ENCODE measurements around the gene FOXP1.

FOXP1 gene

DNA sequence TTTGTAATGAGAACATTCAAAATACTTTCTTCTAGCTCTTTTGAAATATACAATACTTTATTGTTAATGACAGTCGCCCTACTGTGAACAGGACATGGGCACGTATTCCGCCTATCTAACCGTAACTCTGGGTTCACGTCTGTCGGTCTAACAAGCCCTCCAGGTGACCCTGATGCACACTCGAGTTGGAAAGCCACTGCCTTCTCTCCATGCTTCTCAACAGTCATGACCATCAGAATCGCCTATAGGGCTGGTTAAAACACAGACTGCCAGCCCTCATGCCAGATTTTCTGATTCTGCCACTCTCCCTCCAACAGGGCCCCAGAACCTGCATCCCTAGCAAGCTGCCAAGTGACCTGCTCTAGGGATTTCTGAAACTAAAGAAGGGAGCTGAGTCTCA is 140.2 kb downstream of the FOXP1 start:
- H3K27ac ChIP-seq (ENCODE audit: low read depth, low read length), result no peak overlapping the region
- no peak overlapping the region for H3K23ac ChIP-seq (ENCODE audit: low read length)
- no peak overlapping the region for H4K91ac ChIP-seq (ENCODE audit: low read depth, low read length)
- no peak overlapping the region for H4K8ac ChIP-seq (ENCODE audit: low read depth, low read length)
- H2AK5ac ChIP-seq (ENCODE audit: low read length), result no peak overlapping the region
- H3K4me1 ChIP-seq (ENCODE audit: control insufficient read depth in 1 of 2, insufficient read depth in 2 of 2, low read length in 2 of 2), result peaks cover 5 to 14% of the 10 kb centered on the region in 2 experiments
- no peak overlapping the region for H3K4me2 ChIP-seq (ENCODE audit: low read length)
- no peak overlapping the region for H3K14ac ChIP-seq (ENCODE audit: low read length)
- H3K4ac ChIP-seq (ENCODE audit: low read depth, low read length), result no peak overlapping the region
- H2AFZ ChIP-seq (ENCODE audit: insufficient read depth, low read length, poor library complexity), result no peak overlapping the region
- no peak overlapping the region for H2BK5ac ChIP-seq (ENCODE audit: low read depth, low read length, poor library complexity)
- no peak overlapping the region for H3K18ac ChIP-seq (ENCODE audit: low read length)
- no peaks in the 10 kb centered on the region for H3K79me2 ChIP-seq (ENCODE audit: control insufficient read depth, insufficient read depth, low read length, poor library complexity)
- H3K27me3 ChIP-seq (ENCODE audit: insufficient read depth, low read length), result no peaks in the 10 kb centered on the region
- H2BK12ac ChIP-seq (ENCODE audit: low read length), result no peak overlapping the region
- H3K36me3 ChIP-seq (ENCODE audit: control insufficient read depth in 1 of 2, insufficient read depth in 2 of 2, low read length in 2 of 2), result no peaks in the 10 kb centered on the region
- no peak overlapping the region for H4K12ac ChIP-seq (ENCODE audit: low read depth, low read length)
- peaks cover 2% of the 10 kb centered on the region for H3K79me1 ChIP-seq (ENCODE audit: low read length)
- DNase-seq, result no peak
- H3K9ac ChIP-seq (ENCODE audit: low read length), result no peak overlapping the region
- H3K4me3 ChIP-seq (ENCODE audit: low read depth, low read length), result no peak overlapping the region
- no peak overlapping the region for H2BK120ac ChIP-seq (ENCODE audit: insufficient read depth, low read length, poor library complexity)
- no CpG with 5 or more reads among the region's 8 CpGs for WGBS (ENCODE audit: extremely low coverage, insufficient coverage, insufficient read length)
- no peaks in the 10 kb centered on the region for H3K9me3 ChIP-seq (ENCODE audit: insufficient read depth, low read depth, low read length)

DNA sequence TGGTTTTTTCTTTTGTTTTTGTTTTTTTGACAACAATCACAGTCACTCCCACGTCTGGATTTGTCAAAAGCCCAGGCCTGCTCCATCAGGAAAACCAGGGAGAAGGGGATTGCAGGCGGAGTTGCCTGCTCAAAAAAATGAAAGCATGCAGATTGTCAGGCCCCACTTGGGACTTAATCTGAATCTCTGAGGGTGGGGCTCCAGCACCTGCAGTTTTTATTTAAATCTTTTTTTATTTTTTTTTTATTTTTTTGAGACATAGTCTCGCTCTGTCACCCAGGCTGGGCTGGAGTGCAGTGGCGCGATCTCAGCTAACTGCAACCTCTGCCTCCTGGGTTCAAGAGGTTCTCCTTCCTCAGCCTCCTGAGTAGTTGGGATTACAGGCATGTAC is 140.9 kb downstream of the FOXP1 start:
- Histone ChIP-seq H4K91ac (ENCODE audit: low read depth, low read length) (no peak overlapping the region), H3K79me2 (ENCODE audit: control insufficient read depth, insufficient read depth, low read length, poor library complexity) (no peaks in the 10 kb centered on the region), H3K36me3 (ENCODE audit: control insufficient read depth in 1 of 2, insufficient read depth in 2 of 2, low read length in 2 of 2) (no peaks in the 10 kb centered on the region), H2BK5ac (ENCODE audit: low read depth, low read length, poor library complexity) (no peak overlapping the region), H2AK5ac (ENCODE audit: low read length) (no peak overlapping the region), H3K14ac (ENCODE audit: low read length) (no peak overlapping the region), H4K8ac (ENCODE audit: low read depth, low read length) (no peak overlapping the region), H2BK120ac (ENCODE audit: insufficient read depth, low read length, poor library complexity) (no peak overlapping the region), H3K4me2 (ENCODE audit: low read length) (no peak overlapping the region), H3K79me1 (ENCODE audit: low read length) (peaks cover 2% of the 10 kb centered on the region), H3K9me3 (ENCODE audit: insufficient read depth, low read depth, low read length) (no peaks in the 10 kb centered on the region), H3K4me3 (ENCODE audit: low read depth, low read length) (no peak overlapping the region), H4K12ac (ENCODE audit: low read depth, low read length) (no peak overlapping the region), H2BK12ac (ENCODE audit: low read length) (no peak overlapping the region), H3K9ac (ENCODE audit: low read length) (no peak overlapping the region), H3K4me1 (ENCODE audit: control insufficient read depth in 1 of 2, insufficient read depth in 2 of 2, low read length in 2 of 2) (peaks cover 2 to 10% of the 10 kb centered on the region in 2 experiments), H3K4ac (ENCODE audit: low read depth, low read length) (no peak overlapping the region), H3K27me3 (ENCODE audit: insufficient read depth, low read length) (no peaks in the 10 kb centered on the region), H3K23ac (ENCODE audit: low read length) (no peak overlapping the region), H3K18ac (ENCODE audit: low read length) (no peak overlapping the region), H3K27ac (ENCODE audit: low read depth, low read length) (no peak overlapping the region), H2AFZ (ENCODE audit: insufficient read depth, low read length, poor library complexity) (no peak overlapping the region)
- no peak for DNase-seq
- no CpG with 5 or more reads among the region's 5 CpGs for WGBS (ENCODE audit: extremely low coverage, insufficient coverage, insufficient read length)

DNA sequence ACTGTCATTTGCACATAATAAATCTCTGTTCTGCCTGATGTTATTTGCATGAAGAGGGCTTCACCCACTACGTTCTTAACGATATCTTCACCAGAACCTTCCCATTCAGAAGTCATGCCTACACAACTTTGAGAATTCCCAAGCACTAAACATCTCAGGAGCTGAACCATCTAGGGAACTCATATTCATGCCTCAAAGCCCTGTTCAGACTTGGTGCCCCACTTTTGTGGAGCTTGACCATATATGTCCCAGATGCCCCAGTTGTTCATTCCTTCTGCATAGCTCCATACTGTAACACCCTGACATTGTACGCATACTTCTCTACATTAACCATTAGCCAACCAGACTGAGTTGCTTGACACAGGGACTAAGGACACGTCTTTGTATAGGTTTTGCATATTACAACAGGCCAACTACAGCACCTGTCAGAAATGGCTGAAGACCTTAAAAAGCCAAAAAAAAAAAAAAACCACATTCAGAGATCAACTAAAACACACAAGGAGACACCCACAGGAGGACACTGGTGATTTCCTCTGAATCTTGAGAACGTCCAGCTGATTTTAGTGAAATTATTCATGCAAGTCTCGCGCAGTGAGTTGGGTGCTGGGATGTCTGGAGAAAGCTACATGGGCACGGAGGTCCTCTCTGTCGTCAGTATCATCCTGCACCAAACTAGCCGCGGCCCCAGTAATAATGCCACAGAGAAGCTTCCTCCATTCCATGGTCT is 141.4 kb downstream of the FOXP1 start:
- no CpG with 5 or more reads among the region's 11 CpGs for WGBS (ENCODE audit: extremely low coverage, insufficient coverage, insufficient read length)
- Histone ChIP-seq H3K18ac (ENCODE audit: low read length) (no peak overlapping the region), H3K23ac (ENCODE audit: low read length) (no peak overlapping the region), H2BK12ac (ENCODE audit: low read length) (no peak overlapping the region), H2BK120ac (ENCODE audit: insufficient read depth, low read length, poor library complexity) (no peak overlapping the region), H3K79me1 (ENCODE audit: low read length) (no peaks in the 10 kb centered on the region), H4K8ac (ENCODE audit: low read depth, low read length) (no peak overlapping the region), H3K14ac (ENCODE audit: low read length) (no peak overlapping the region), H3K4ac (ENCODE audit: low read depth, low read length) (no peak overlapping the region), H3K9me3 (ENCODE audit: insufficient read depth, low read depth, low read length) (no peaks in the 10 kb centered on the region), H3K36me3 (ENCODE audit: control insufficient read depth in 1 of 2, insufficient read depth in 2 of 2, low read length in 2 of 2) (no peaks in the 10 kb centered on the region), H3K4me1 (ENCODE audit: control insufficient read depth in 1 of 2, insufficient read depth in 2 of 2, low read length in 2 of 2) (peaks cover 0 to 6% of the 10 kb centered on the region in 2 experiments), H2AK5ac (ENCODE audit: low read length) (no peak overlapping the region), H4K91ac (ENCODE audit: low read depth, low read length) (no peak overlapping the region), H3K4me3 (ENCODE audit: low read depth, low read length) (no peak overlapping the region), H2AFZ (ENCODE audit: insufficient read depth, low read length, poor library complexity) (no peak overlapping the region), H3K27ac (ENCODE audit: low read depth, low read length) (no peak overlapping the region), H3K9ac (ENCODE audit: low read length) (no peak overlapping the region), H3K79me2 (ENCODE audit: control insufficient read depth, insufficient read depth, low read length, poor library complexity) (no peaks in the 10 kb centered on the region), H2BK5ac (ENCODE audit: low read depth, low read length, poor library complexity) (no peak overlapping the region), H3K27me3 (ENCODE audit: insufficient read depth, low read length) (no peaks in the 10 kb centered on the region), H4K12ac (ENCODE audit: low read depth, low read length) (no peak overlapping the region), H3K4me2 (ENCODE audit: low read length) (no peak overlapping the region)
- DNase-seq, result no peak

DNA sequence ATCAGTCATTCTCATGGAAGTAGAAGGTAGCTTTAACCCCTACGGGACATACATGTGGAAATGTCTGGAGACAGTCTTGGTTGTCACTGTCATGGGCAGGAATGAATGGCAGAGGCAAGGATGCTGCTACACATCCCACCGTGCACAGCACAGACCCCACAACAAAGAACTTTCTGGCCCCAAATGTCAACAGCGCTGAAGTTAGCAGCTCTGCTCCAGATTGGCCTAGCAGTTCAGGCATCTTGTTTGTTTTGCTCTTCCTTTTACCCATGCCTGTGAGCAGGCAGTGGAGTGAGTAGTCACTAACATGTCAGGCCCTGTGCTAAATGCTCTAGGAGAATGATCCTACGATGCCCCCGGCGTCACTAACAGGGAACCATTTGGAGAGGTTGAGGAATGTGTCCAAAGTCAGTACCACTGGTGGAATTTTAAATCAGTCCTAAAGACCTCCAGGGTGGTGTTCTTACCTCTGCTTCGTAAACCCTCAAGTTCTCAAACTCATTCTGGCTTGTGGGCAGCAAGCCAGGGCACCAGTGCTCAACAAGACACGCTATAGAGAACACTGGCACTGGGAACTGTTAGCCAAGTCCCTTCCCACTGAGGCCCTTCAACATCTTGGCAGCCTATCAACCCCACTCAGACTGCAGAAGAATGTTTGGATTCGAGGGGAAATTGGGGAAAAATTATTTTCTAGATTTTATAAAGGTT is 142.2 kb downstream of the FOXP1 start:
- no CpG with 5 or more reads among the region's 9 CpGs for WGBS (ENCODE audit: extremely low coverage, insufficient coverage, insufficient read length)
- no peak overlapping the region for H3K18ac ChIP-seq (ENCODE audit: low read length)
- no peak overlapping the region for H2BK5ac ChIP-seq (ENCODE audit: low read depth, low read length, poor library complexity)
- H3K9ac ChIP-seq (ENCODE audit: low read length), result no peak overlapping the region
- no peak overlapping the region for H4K91ac ChIP-seq (ENCODE audit: low read depth, low read length)
- no peak overlapping the region for H4K12ac ChIP-seq (ENCODE audit: low read depth, low read length)
- no peak overlapping the region for H3K14ac ChIP-seq (ENCODE audit: low read length)
- H3K27ac ChIP-seq (ENCODE audit: low read depth, low read length), result no peak overlapping the region
- no peak overlapping the region for H2AK5ac ChIP-seq (ENCODE audit: low read length)
- H3K36me3 ChIP-seq (ENCODE audit: control insufficient read depth in 1 of 2, insufficient read depth in 2 of 2, low read length in 2 of 2), result no peaks in the 10 kb centered on the region
- H3K4me2 ChIP-seq (ENCODE audit: low read length), result no peak overlapping the region
- H3K9me3 ChIP-seq (ENCODE audit: insufficient read depth, low read depth, low read length), result no peaks in the 10 kb centered on the region
- H3K4ac ChIP-seq (ENCODE audit: low read depth, low read length), result no peak overlapping the region
- H3K79me2 ChIP-seq (ENCODE audit: control insufficient read depth, insufficient read depth, low read length, poor library complexity), result no peaks in the 10 kb centered on the region
- H2AFZ ChIP-seq (ENCODE audit: insufficient read depth, low read length, poor library complexity), result no peak overlapping the region
- H2BK120ac ChIP-seq (ENCODE audit: insufficient read depth, low read length, poor library complexity), result no peak overlapping the region
- no peak overlapping the region for H2BK12ac ChIP-seq (ENCODE audit: low read length)
- no peaks in the 10 kb centered on the region for H3K79me1 ChIP-seq (ENCODE audit: low read length)
- H3K4me1 ChIP-seq (ENCODE audit: control insufficient read depth in 1 of 2, insufficient read depth in 2 of 2, low read length in 2 of 2), result peaks cover 0 to 6% of the 10 kb centered on the region in 2 experiments
- no peak overlapping the region for H4K8ac ChIP-seq (ENCODE audit: low read depth, low read length)
- H3K23ac ChIP-seq (ENCODE audit: low read length), result peak overlapping the region; percentile 46
- DNase-seq, result no peak
- H3K4me3 ChIP-seq (ENCODE audit: low read depth, low read length), result no peak overlapping the region
- no peaks in the 10 kb centered on the region for H3K27me3 ChIP-seq (ENCODE audit: insufficient read depth, low read length)

Measured in trophoblast cell (in vitro differentiated cells and primary cell).